CD4-positive, alpha-beta T cell treated with Interleukin-17A for 1 hour (primary cell): ENCODE measurements around the gene WDSUB1.

Experiments
- DNase-seq: peaks from one replicate; pipeline ENCODE4 v3.0.0-alpha.2; 2020

The WDSUB1 gene, protein sequence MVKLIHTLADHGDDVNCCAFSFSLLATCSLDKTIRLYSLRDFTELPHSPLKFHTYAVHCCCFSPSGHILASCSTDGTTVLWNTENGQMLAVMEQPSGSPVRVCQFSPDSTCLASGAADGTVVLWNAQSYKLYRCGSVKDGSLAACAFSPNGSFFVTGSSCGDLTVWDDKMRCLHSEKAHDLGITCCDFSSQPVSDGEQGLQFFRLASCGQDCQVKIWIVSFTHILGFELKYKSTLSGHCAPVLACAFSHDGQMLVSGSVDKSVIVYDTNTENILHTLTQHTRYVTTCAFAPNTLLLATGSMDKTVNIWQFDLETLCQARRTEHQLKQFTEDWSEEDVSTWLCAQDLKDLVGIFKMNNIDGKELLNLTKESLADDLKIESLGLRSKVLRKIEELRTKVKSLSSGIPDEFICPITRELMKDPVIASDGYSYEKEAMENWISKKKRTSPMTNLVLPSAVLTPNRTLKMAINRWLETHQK

DNA sequence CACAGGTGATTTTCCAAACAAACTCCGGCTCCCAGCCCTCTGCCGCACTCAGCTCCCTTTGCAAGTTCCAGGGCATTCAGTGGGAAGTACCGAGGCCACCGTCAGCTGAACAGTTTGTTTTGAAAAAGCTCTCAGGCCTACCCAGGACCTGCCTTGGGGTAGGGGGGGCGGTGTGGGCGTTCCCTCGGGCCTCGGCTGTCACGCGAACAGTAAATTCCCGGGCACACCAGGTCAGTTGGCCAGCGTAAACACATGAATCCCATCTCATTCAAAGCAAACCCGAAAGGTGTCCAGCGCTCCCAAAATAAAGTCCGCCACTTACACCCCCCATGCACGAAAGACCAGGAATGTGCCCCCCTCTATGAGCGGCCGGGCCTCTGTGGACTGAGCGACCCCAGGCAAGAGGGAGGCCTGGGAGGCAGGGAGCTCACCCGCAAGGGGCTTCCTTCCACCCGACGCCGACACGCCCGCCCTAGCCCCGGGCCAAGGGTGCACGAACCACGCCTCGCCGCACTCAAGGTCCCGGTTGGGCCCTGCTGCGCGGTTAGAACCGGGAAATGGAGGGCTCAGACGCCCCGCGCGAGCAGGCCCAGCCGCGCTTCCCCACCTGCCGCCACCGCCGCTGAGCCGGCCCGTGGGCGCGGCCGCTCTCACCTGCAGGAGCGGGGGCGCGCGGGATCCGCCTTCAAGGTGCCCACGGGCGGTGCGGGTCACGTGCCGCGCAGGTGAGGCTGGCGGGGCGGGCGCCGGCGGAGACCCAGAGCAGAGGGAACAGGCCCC, at the start of gene WDSUB1:
Gene WDSUB1 (minus strand): TSS at position 775 of the 780 bp plus-strand sequence. CDS start 3,634 bp downstream, outside the sequence.
- peak; percentile 26 for DNase-seq

DNA sequence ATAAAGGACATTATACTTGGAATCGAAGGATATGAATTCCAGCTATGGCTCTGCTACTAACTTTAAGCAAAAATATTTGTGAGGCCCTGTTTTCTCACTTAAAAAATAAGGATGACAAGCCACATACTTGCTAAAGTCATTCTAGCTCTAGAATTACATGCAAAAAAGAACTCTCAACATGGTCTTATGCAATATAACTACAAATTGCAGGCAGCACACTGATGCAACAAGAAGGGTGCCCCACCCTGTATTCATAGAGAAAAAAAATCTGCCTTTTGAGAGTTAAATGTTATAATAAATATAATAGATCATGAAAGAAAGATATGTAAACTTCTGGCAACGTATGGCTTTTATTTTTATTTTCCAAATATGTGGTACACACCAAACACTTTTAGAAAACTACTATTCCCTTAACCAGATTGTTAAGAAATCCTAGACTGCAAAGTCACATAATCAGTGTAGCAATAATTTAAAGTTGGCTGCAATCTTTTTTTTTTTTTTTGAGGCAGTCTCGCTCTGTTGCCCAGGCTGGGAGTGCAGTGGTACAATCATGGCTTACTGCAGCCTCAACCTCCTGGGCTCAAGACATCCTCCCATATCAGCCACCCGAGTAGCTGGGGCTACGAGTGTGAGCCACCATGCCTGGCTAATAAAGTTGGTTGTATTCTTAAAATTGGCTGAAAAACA, 40.2 kb upstream of the WDSUB1 start:
- DNase-seq: no peak

DNA sequence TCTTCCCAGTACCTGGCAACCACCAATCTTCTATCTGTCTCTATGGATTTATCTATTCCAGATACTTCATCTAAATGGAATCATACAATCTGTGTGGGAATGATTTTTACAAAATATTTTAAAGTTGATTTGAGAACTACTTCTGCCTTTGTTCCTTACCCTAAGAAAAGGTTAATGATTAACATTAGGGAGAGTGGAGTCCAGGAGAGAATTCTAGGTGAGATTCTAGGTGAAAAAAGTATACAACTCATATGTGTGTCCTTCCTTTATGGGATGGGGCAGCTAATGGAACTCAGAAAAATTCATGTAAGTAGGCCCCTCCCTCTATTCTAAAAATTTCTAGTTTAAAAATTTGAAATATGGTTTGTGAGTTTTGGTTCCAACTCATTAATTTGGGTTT, 35.9 kb upstream of the WDSUB1 start:
- no peak for DNase-seq

DNA sequence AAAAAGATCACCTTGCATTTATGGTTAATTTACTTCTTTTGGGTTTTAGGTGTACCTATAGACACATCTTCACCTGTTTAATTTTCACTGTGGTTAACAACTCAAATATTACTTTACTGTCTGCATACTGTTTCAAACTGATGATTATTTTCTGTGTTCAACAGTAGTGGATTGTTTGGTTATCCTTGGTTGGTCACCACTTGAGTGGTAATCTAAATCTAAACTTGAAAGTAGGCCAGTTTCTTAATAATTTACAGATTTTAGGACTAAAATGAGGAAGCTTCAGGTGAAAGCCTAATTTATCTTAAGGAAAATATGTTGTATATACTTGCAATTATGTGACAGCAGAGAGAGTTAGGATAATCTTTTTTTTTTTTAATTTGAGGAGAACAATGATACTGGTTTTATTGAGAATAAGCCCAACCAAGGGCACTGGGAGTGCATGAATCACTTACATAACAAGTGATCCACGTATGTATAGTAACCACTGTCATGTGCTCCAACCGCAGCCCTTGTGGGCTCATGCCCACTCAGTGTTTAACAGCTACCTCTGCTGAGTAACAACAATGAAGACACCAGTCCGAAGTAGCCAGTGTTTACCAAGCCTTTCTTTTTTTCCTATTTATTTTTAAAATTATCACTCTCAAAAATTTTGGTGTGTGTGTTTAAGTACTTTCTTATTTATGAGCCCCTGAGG, 31.0 kb upstream of the WDSUB1 start:
- DNase-seq: no peak

DNA sequence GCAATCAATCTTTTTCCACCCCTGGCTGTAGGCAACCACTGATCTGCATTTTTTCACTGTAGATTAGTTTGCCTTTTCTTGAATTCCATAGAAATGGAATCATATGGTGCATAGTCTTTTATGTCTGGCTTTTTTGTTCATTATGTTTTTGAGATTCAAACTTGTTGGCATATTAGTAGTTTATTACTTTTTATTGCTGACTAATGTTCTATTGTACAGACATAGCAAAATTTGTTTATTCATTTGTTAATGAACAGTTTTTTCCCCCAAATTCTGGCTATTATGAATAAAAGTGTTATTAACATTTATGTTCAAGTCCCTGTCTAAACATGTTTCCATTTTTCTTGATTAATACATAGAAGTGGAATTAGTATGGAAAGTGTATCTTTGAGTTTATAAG, 21.4 kb upstream of the WDSUB1 start:
- DNase-seq: no peak

DNA sequence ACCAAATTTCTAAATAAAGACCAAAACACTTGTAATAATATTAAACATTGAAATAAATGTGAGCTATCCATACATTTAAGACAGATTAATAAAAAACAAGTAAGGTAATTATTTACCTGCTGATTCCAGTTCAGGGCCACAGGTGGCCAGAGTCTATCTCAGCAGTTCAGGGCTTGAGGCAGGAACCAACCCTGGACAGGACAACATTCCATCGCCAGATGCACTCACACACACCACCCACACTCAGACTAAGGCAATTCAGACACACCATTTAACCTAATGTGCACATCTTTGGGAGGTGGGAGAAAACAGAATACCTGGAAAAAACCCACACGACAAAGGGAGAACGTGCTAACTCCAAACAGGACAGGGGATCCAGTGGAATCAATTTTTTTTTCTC, 14.1 kb upstream of the WDSUB1 start:
- DNase-seq: no peak

DNA sequence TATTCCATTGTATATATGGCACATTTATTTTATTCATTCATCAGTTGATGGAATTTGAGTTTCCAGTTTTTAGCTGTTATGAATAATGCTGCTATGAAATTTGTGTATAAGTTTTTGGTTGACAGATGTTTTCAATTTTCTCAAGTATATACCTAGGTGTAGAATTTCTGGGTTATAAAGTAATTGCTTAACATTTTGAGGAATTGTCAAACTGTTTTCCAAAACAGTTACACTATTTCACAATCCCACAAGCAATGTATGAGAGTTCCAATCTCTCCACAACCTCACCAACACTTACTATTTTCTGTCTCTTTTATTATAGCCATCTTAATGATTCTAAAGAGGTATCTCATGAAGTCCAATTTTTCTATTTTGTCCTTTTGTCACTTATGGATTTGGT, 12.5 kb upstream of the WDSUB1 start:
- DNase-seq: no peak

DNA sequence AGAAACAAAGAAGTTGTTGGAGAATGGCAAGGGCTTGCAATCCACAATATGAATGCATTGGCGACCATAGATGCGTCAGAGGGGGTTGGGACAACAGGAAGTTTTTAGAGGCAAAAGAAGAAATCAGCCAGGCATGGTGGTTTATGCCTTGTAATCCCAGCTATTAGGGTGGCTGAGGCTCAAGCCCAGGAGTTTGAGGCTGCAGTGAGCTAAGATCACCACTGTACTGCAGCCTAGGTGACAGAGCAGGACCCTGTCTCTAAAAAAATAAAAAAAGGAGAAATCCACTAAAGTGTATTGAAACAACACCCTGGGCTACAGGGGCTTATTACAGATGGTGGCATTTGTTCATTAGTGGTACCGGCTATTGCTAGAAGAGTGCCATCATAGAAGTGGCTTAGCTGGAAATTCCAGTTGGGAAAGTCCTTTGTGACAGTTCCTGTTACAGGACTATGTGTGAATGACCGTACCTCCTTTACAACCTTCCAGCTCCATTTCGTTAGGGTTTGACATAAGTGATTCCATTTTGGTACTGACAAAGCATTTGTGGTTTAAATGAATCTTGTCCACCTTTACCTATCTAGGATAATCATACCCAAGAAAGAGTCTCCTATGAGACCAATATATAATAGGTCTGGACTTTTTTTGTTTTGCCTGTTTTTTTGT, 10.7 kb upstream of the WDSUB1 start:
- DNase-seq: no peak

DNA sequence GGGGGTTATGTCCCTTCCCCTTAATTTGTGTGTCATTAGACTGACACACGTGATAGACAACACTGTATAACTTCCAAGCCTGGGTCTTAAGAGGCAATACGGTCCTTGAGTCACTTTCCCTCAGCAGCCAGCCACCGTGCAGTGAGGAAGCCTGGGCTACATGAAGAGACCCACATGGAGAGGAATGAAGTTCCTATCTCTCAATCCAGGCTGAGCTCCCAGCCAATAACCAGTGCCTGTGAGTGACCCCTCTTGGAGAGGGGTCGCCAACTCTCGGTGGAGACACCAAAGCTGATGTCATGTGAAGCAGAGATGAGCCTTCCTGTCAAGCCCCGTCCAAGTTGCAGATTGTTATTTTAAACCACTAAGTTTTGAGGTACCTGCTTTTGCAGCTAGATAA, 5.7 kb upstream of the WDSUB1 start:
- no peak for DNase-seq

DNA sequence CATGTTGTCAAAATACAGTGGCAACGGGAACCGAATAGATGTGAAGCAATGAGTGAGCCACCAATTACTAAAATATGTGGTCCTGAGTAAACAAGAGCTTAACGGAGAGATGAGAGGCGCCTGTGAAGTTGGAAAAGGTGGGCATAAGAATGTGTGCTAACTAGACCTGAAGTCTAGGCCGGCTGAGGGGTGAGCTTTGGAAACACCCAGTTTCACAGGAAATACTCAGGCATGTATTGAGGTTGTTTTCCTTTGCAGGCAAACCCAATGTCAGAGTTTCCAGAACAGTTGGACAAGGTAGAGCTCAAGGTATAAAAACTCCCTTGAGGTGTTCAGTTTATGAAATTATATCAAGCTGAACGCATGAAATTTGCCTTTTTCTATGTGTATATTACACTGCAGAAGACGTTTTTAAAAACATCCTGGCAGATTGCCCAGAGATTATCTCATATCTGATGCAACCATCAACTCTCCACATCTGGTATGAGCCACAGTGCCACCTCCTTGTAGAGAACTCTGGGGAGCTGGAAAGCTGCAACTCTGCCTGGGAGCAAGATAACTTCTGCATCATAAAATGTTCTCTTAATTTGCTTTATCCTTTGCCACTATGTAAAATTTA, 3.9 kb upstream of the WDSUB1 start:
- peak; percentile 45 for DNase-seq

DNA sequence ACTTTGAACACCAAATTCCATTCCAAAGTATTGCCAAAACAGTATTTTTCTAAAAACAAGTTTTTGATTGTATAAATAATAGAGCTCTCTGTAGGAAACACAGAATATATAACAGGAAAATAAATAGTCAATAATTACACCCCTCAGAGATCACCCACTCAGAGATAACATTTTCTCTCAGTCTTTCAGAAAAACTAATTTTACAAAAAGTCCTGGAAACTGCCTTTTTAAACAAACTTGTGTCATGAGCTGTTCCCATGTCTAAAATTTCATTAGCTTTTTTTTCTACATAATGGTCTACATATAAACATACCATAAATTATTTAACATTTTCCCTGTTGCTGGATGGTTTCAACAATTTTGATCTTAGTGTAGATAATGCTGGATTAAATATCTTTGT, 1.2 kb upstream of the WDSUB1 start:
- DNase-seq: no peak

DNA sequence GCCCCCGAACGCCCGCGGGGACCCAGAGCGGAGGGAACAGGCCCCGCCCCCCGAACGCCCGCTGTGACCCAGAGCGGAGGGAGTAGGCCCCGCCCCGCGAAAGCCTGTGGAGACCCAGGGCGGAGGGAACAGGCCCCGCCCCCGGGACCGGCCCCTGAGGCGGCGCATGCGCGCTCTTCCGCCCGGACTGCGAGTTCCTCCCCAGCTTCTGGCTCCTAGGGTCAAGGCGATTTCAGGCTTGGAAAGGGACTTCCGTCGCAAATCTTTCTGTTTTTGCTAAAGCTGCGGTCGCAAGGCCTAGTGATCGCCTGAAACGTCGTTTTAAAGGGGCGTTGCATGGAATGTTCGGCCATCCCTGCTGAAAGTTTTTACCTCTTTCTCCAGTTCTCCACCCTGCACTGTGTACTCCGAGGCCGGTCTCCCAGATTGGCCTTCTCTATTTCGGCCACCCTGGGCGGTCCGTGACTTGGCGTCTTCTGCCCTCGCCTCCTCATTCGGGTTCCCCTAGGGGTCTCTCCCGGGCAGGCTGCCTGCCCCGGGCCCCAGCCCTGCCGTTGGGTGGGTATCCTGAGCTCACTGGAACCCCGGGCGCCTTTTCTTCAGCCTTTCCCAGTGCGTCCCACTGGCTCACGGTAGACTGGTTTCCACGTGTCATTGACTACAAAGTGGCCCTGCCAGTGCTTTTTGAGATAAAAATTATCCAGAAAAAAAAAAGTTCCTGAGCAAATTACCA, 372 bp upstream of the WDSUB1 start:
- peak; percentile 97 for DNase-seq

DNA sequence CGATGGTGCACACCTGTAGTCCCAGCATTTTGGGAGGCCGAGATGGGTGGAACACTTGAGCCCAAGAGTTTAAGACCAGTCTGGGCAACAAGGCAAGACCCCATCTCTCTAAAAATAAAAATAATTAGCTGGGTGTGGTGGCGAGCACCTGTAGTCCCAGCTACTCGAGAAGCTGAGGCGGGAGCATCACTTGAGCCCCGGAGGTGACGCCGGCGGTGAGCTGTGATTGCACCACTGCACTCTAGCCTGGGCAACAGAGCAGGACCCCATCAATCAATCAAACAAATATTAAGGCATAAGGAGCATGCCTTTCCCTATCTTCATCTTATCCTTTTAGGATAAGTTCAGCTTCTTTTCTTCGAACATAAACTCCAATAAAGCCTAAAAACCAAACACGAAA, 1.1 kb downstream of the WDSUB1 start:
- DNase-seq: no peak

DNA sequence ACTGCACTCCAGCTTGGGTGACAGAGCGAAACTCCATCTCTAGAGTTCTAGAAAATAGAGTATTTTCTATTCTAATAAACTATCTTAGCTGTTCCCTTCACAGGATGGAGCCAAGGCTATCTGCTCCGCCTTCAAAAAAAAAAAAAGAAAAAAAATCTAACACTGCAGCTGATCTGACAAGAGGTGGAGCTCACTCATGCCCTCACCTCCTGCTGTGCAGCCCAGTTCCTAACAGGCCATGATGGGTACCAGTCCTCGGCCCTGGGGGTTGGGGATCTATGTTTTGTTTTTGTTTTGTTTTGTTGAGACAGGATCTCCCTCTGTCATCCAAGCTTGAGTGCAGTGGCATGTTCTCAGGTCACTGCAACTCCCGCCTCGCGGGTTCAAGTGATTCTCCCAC, 3.0 kb downstream of the WDSUB1 start:
- no peak for DNase-seq

DNA sequence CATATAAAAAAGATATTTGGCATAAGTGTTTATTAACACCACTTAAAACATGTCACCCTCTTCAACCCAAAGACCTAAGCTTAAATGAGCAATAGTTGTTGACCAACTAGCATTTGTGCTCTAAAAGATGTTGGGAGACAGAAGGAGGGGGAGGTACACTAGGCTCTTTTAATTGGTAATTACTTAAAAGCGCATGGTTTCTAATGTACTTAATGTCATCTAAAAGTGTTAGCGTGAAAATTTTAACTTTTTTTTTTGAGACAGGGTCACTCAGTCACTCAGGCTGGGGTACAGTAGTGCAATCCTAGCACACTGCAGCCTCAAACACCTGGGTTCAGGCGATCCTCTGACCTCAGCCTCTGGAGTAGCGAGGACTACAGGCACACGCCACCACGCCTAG, 5.5 kb downstream of the WDSUB1 start:
- no peak for DNase-seq

DNA sequence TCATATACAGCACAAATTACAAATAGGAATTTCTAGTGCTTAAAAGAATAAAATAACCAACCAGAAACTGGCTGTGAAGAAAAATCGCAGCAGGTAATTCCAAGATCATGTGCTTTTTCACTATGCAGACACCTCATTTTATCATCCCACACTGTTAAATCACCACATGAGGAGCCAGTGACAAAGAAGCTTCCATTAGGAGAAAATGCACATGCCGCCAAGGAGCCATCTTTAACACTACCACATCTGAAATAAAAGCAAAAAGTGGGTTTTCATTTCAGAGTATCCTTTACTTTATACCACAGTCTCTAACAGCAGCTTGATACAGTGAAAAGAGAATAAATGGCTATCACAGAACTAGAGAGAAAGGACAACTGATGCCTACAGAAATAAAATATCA, 6.8 kb downstream of the WDSUB1 start:
- no peak for DNase-seq

DNA sequence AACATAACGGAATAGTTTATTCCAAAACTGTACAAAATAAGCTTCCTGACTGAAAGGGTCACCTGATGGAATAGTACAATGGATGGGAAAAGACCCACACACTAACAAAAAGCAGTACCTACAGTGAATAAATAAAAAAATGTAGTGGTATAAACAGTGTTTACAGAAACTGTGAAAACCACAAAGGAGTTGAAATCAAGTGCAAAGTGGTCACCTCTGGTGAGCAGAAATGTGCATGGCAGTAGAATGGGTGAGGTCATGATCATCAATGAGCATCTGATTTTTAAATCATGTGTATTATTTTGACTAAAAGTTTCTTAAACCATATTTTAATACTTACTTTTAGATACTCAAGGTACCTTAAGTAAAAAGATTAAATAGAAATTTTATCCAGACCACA, 11.4 kb downstream of the WDSUB1 start:
- no peak for DNase-seq

DNA sequence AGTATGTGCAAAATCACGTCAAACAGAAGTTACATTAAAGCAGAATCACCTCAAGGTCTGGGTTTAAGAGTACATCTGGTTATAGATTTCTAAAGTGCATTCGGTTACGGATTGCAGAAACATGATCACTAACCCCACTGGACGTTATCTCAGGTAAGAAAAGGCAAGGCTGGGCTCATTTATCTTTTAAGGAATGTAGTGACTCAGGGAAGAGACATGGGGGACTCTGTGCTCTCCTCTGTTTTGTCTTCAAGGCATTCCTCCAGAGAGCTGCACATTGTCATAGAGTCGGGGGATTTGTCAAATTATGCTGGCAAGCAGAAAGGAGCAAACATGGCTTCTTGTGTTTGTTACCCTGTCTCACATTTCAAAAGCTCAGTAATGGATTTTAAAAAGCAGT, 14.3 kb downstream of the WDSUB1 start:
- DNase-seq: no peak

DNA sequence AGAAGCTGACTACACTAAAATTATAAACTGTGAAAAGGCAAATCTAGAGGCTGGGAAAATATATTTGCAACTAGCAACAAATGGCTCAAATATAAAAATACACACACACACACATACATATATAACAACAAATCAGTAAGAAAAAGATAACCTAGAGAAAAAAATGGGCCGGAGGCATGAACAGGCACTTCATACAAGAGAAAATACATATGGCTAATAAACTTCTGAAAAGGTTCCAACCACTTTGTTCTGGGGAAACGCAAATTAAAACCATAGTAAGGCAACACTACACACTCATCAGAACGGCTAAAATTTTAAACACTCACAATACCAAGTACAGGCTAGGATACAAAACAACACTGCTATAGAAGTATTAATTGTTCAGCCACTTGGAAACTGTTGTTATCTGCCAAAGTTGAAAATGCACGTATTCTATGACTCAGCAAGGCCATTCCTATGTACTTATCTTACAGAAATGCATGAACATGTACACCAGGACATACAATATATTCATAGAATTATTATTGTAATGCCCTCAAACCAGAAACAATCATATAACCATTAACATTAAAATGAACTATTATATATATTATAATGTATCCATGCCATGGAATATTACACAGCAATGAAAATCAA, 15.6 kb downstream of the WDSUB1 start:
- DNase-seq: no peak

DNA sequence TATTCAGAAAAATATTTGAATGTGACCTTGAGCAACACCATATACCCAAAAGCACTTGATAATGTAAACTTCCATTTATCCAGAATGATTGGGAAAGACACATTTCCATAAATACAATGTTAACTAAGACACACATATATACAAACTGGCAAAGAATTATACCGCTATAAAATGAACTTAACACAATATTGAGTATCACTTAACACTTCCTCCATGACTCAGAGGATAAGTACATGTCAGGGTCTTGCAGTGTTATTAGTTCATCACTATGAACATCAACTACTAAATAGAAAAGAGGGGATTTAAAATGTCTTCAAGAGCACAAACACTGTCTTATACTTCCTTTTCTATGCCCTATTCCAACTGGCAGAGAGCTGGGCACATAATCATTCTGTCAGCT, 18.6 kb downstream of the WDSUB1 start:
- no peak for DNase-seq

DNA sequence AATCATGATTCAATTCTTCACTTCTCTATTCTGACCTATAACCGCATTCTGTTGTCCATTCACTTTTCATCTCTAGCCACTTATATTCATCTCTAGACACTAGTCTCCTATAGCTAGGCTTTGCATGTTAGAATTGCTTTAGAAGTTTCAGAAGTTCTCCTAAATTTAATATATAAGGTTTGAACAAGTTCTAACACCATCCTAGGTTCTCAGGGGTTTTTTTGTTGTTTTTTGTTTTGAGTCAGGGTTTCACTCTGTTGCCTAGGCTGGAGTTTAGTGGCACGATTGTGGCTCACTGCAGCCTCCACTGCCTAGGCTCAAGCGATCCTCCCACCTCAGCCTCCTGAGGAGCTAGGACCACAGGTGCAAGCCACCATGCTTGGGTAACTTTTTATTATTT, 19.9 kb downstream of the WDSUB1 start:
- DNase-seq: no peak
